HG03439 (cell line): ENCODE data around the gene POFUT2.

ENCODE experiments used
- ATAC-seq: cut with Tn5 transposase; IDR thresholded peaks from one replicate; pipeline ENCODE4 v1.9.1; 2021; ENCODE audit warnings: mild to moderate bottlenecking, moderate library complexity; ENCODE audit not compliant: unreplicated experiment

The POFUT2 gene

GRCh38 chr21:45251635-45252447 lies 35.9 kb downstream of the POFUT2 start:
- ATAC-seq = no peak

DNA sequence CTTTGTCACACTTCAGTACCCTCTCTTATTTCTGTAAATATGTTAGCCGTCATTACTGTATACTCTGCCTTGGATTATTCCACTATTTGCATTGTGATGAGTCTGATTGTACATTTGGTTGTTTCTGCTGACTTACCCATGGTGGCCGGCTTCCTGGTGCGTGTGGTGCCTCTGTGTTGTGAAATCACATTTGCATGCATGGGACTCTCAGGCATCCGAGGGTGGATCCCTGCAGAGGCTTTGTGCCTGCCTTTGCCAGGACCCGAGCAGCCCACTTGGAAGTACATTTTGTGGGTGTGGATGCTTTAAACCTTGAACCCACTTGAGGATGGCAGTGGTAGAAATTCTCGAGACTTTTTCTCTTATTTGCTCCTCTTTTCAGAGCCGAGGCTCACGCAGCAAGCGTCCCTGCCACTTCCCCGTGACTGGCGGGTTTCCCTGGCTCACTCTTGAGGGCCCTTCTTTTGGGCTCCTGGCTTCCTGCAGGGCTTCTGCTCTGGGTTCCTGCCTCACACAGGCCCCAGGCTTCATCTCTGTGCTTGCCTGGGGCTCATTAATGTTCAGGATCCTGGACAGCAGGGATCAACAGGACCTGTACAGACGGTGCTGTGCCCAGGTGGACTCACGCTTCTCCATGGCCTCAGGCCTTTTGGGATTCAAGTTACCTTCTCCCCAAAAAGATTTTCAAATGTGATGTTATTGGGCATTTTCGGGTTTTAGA lies 36.6 kb downstream of the POFUT2 start:
- no peak for ATAC-seq

GRCh38 chr21:45250272-45250671 lies 37.4 kb downstream of the POFUT2 start:
- no peak for ATAC-seq

DNA sequence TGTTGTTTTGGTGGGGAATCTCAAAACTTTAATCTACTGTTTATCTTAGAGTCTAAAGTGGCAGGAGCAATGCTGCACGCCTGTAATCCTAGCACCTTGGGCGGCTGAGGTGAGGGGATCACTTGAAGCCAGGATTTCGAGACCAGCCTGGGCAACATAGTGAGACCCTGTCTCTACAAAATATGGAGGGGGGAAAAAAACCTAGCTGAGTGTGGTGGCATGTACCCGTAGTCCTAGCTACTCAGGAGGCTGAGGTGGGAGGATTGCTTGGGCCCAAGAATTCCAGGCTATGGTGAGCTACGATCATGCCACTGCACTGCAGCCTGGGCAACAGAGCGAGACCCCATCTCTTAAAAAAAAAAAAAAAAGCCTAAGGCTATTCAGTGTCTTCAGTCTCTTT lies 38.1 kb downstream of the POFUT2 start:
- ATAC-seq = no peak

GRCh38 chr21:45248893-45249381 lies 38.8 kb downstream of the POFUT2 start:
- no peak for ATAC-seq

- ATAC-seq = no peak
These were observed 39.3 kb downstream of the POFUT2 start for GRCh38 chr21:45248301-45248892.

- no peak for ATAC-seq
These were observed 41.0 kb downstream of the POFUT2 start for GRCh38 chr21:45246386-45247320.

DNA sequence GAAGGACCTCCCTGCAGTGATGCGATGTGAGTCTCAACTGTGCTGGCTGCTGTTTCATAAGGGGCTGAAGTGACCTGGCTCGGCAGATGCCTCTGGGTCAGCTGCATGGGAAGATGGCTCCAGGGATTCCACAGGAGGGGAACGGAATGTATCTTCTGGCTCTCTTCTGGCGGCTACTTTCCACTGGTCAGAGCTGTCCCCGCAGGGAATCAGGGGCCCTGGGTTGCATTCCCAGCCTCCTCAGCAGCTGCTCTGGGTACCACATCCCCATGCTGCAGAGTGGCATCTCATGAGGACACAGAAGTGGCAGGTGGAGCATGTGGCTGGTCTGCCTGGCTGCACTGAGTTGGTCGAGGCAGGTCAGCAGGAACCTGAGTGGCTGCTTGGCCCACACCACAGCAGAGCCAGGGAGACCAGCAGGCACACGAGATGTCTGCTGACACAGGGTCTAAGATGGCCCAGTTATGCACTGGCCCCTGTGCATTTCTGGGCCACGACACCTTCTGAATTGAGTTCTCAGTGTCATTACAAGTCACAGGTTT lies 42.8 kb downstream of the POFUT2 start:
- no peak for ATAC-seq

GRCh38 chr21:45243603-45244002 lies 44.1 kb downstream of the POFUT2 start:
- ATAC-seq = no peak

- no peak for ATAC-seq
These were observed 46.3 kb downstream of the POFUT2 start for GRCh38 chr21:45241357-45241756.

GRCh38 chr21:45237401-45237800 lies 50.3 kb downstream of the POFUT2 start:
- ATAC-seq = no peak

- no peak for ATAC-seq
These were observed 51.2 kb downstream of the POFUT2 start for GRCh38 chr21:45236481-45236880.

- ATAC-seq = no peak
These were observed 52.2 kb downstream of the POFUT2 start for GRCh38 chr21:45235488-45235887.

- ATAC-seq = no peak
These were observed 52.7 kb downstream of the POFUT2 start for GRCh38 chr21:45234965-45235364.

DNA sequence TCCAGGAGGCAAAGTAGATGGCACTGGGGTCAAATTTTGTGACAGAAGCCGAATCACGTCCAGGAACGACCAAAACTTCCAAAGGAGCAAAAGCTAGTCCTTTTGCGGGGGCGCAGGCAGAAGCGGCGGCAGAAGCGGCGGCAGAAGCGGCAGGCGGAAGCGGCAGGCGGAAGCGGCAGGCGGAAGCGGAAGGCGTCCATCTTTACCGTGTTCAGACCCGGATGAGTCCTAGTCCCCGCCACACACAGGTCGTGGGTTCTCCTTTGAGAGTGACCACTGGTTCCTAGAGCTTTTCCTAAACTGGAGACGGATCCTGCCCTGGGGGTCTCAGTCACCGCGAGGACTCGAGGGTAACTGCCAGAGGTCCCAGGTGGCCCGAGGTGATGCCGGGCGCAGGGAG lies 53.6 kb downstream of the POFUT2 start:
- no peak for ATAC-seq

DNA sequence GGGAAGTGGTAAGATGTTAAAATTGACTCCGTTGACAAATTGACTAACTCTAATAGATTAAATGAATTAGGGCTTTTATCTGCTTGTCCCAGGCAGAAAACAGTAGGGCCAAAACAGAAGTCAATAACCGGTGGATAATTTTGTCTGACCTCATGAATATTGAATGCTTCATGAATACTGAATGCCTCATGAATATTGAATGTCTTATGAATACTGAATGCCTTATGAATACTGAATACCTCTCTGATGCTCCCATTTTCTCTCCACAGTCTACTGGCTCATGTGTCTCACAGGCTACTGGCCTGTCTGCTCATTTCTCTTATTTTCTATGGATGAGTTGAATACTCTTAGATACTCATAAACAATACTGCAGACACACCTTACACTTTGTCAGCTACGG lies 56.0 kb downstream of the POFUT2 start:
- ATAC-seq = no peak

DNA sequence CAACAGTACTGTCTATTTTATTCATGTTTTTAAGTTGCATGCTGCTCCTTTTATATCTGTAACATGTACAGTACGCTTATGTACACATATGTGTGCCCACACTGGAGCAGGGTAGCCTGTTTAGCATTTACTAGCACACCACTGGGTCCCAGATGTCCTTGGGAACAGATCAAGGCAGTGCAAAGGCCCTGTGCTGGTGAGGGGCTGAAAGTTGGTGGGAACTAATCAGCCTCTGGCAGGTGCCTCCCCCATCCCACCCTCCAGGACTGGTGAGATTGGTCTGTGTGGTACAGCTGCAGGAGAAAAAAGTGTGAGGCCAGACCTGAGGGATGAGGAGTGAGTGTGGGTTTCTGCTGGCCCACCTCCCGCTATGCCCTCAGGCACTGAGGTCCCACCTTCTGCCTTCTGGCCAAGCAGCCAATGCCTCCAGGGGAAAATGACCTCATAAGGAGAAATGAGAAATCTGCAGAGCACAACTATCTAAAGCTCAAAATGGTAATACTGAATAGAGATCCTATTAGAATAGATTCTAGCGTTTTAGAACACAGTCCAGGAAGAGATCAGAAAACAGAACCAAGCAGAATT lies 58.9 kb downstream of the POFUT2 start:
- ATAC-seq = no peak

- no peak for ATAC-seq
These were observed 59.5 kb downstream of the POFUT2 start for GRCh38 chr21:45228171-45228641.

- no peak for ATAC-seq
These were observed 60.0 kb downstream of the POFUT2 start for GRCh38 chr21:45227735-45228134.
